GM12892 (cell line): ENCODE results near the gene GSTP1.
"Not testable (repeated sequence)": the region's sequence is repeated elsewhere in the genome, so short reads cannot be mapped to it uniquely, and the experiment has no call there.

Source experiments
- DNase-seq: peaks from one replicate; pipeline ENCODE4 v3.0.0; 2011; ENCODE audit not compliant: insufficient read length
- FAIRE-seq: peaks from 2 replicates; lab custom pipeline; 2011; peaks lifted over from hg19 to GRCh38; lab: Jason Lieb, UNC
- POLR2A ChIP-seq: IDR thresholded peaks from 2 replicates; pipeline ENCODE4 v1.6.1; 2011; ENCODE audit warnings: low read depth, low read length, control low read depth
- POLR2AphosphoS5 ChIP-seq: IDR thresholded peaks from 2 replicates; pipeline ENCODE4 v1.6.1; 2011; ENCODE audit warnings: low read depth, low read length, control low read depth
- TAF1 ChIP-seq: IDR thresholded peaks from 2 replicates; pipeline ENCODE4 v1.6.1; 2011; ENCODE audit warnings: low read depth, mild to moderate bottlenecking, control low read depth, low read length, borderline replicate concordance

Gene GSTP1

GRCh38 chr11:67613313-67613959, 29.8 kb downstream of the GSTP1 start:
- no peak for TF ChIP-seq TAF1
- FAIRE-seq (no peak), DNase-seq (no peak)

- DNase-seq (peak; percentile 80), FAIRE-seq (peak; percentile 100)
- 0 out of 2 replicates have a peak, but pooled peaks have one; percentile 9 for TF ChIP-seq TAF1
- peak; percentile 89 for TF ChIP-seq POLR2A
- TF ChIP-seq POLR2AphosphoS5 = peak; percentile 72; the same call in 1 of the 2 replicates
These were observed 30.5 kb downstream of the GSTP1 start for GRCh38 chr11:67613960-67614715.

- DNase-seq = peak; percentile 56
- peak; percentile 91 for FAIRE-seq
- TF ChIP-seq TAF1 = no peak
- TF ChIP-seq POLR2AphosphoS5 = no peak
- TF ChIP-seq POLR2A = no peak
These were observed 31.4 kb downstream of the GSTP1 start for GRCh38 chr11:67614730-67615714.

- no peak for FAIRE-seq
These were observed 32.3 kb downstream of the GSTP1 start for GRCh38 chr11:67615728-67616430.

GRCh38 chr11:67616431-67617242, 33.0 kb downstream of the GSTP1 start:
- DNase-seq = no peak
- no peak for FAIRE-seq

More at GRCh38 chr11:67615728-67616430, 32.3 kb downstream of the GSTP1 start:
- TF ChIP-seq POLR2A (no peak), TAF1 (no peak), POLR2AphosphoS5 (no peak)
- no peak for DNase-seq

GRCh38 chr11:67617243-67617953, 33.8 kb downstream of the GSTP1 start:
- TF ChIP-seq POLR2A = no peak
- no peak for TF ChIP-seq POLR2AphosphoS5
- TF ChIP-seq TAF1 = no peak
- FAIRE-seq = no peak
- no peak for DNase-seq

More at GRCh38 chr11:67616431-67617242, 33.0 kb downstream of the GSTP1 start:
- no peak for TF ChIP-seq POLR2A

- DNase-seq, FAIRE-seq: not testable (repeated sequence)
These were observed 35.5 kb downstream of the GSTP1 start for GRCh38 chr11:67618901-67619659.

GRCh38 chr11:67619683-67620618, 36.3 kb downstream of the GSTP1 start:
- FAIRE-seq, DNase-seq: not testable (repeated sequence)

GRCh38 chr11:67620621-67621020, 37.0 kb downstream of the GSTP1 start:
- not testable (repeated sequence) for DNase-seq, FAIRE-seq

GRCh38 chr11:67621928-67622327, 38.3 kb downstream of the GSTP1 start:
- not testable (repeated sequence) for FAIRE-seq, DNase-seq

- not testable (repeated sequence) for FAIRE-seq, DNase-seq
These were observed 39.3 kb downstream of the GSTP1 start for GRCh38 chr11:67622905-67623304.

GRCh38 chr11:67623795-67624194, 40.2 kb downstream of the GSTP1 start:
- DNase-seq, FAIRE-seq: not testable (repeated sequence)

GRCh38 chr11:67626131-67626833, 42.7 kb downstream of the GSTP1 start:
- not testable (repeated sequence) for DNase-seq, FAIRE-seq
